Thoracic aorta endothelial cell (primary cell): ENCODE data around the gene ZNF253. TPM values are rescaled to one million over a fixed set of nuclear protein-coding genes. Genes with fewer than 3 reads are reported as not detected.

Experiments
- total RNA-seq: library from RNA; depleted of rRNA; stranded (reverse); fragments of >200 nt; gene quantifications from 2 replicates; pipeline ENCODE4 v1.2.3, GENCODE V29; 2012

The ZNF253 gene
- total RNA-seq: 3.4 and 9.3 TPM in 2 replicates

DNA sequence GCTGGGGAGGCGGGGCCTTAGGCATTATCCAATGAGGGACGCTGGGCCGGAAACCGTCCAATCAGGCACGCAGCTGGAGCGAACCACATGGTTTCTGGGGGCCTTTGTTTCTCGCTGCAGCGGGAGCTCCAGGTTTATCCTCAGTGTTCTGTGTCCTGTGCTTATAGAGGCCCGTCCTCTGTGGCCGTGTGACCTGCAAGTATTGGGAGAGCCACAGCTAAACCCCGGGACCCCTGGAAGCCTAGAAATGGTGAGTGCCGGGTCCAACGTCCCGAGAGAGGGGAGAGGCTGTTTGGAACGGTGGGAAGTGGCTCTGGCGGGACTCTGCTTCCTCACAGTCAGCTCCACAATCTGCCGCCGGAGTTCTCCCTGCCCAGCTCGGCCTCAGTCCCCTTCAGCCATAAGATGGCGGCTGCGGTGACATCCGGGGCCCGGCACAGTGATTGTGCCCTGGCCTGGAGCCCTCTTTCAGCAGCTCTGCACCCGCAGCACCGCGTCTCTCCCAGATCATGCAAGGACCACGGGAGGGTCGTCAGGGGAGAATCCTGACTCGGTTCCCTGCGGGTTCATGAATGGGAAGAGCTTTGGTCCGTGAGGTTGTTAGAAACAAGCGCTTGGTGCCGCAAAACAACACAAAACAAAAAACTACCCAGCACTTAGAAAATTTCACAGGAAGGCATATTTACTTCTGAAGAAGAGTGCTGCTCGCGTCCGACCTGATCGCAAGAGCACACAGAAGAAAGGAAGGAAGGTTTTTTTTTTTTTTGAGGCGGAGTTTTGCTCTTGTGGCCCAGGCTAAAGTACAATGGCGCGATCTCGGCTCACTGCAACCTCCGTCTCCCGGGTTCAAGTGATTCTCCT is at the start of gene ZNF253:
TSS of gene ZNF253 (plus strand) at position 133 of the 861 bp plus-strand sequence. CDS start at position 248, 115 bp downstream.

DNA sequence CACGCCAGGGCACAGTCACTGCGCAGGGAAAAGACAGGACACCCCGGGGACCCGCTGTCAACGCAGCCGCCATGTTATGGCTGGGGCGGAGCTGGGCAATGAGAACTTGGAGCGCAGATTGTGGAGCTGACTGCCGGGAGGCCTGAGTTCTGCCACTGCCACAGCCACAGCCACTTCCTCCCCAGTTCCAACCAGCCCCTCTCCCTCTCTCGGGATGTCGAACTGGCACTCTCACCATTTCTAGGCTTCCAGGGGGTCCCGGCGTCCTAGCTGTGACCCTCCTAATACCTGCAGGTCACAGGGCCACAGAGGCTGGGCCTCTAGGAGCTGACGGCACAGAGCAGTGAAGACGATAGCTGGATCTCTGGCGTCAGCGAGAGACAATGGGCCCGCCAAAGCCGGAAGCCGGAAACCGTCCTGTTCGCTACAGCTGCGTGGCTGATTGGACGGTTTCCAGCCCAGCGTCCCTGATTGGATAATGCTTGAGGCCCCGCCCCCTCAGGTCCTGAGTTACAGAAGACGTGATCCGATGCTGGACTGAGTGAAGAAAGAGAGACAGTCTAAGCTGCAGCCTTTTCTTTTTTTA is 44.2 kb upstream of the ZNF253 start, which contains the start of gene ZNF506:
TSS of gene ZNF506 (minus strand) at position 385 of the 586 bp plus-strand sequence. CDS start at position 238, 147 bp downstream.

DNA sequence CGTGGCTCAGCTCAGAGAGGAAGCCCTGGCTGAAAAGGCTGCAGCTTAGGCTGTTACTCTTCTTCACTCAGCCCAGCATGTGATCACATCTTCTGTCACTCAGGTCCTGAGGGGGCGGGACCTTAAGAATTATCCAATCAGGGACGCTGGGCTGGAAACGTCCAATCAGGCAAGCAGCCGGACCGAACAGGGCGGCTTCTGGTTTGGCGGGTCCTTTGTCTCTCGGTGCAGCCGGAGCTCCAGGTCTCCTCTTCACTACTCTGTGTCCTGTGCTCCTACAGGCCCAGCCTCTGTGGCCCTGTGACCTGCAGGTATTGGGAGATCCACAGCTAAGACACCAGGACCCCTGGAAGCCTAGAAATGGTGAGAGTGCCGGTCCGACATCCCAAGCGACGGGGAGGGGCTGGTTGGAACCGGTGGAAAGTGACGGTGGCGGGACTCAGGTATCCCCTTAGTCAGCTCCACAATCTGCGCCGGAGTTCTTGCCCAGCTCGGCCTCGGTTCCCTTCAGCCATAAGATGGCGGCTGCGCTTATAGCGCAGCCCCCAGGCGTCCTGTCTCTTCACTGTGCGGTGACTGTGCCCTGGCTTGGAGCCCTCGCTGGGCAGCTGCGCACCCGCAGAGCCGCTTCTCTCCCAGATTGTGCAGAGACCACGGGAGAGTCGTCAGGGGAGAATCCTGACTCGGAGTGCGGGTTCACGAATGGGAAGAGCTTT is 35.2 kb downstream of the ZNF253 start, which contains the start of gene ZNF93:
TSS of gene ZNF93 (plus strand) at position 218 of the 716 bp plus-strand sequence. CDS start at position 361, 143 bp downstream.

Other genes with a start within 250 kb of the ZNF253 start
- gene PBX4, start 247.2 kb upstream of the ZNF253 start, total RNA-seq: not detected in 2 replicates
- 0.66 and 1.8 TPM in 2 replicates for gene LPAR2, start 237.7 kb upstream of the ZNF253 start, total RNA-seq
- gene GMIP, start 222.2 kb upstream of the ZNF253 start, total RNA-seq: 10.4 and 10.9 TPM in 2 replicates
- 33.6 and 48.9 TPM in 2 replicates for gene ATP13A1, start 202.2 kb upstream of the ZNF253 start, total RNA-seq
- gene ZNF101, start 197.0 kb upstream of the ZNF253 start, total RNA-seq: 13.2 and 15.6 TPM in 2 replicates
- gene ZNF14, start 132.8 kb upstream of the ZNF253 start, total RNA-seq: 5.3 and 6.4 TPM in 2 replicates
- gene ZNF506, start 44.1 kb upstream of the ZNF253 start, total RNA-seq: 4.6 and 8.8 TPM in 2 replicates
- gene ZNF93, start 35.1 kb downstream of the ZNF253 start, total RNA-seq: 8.0 and 11.8 TPM in 2 replicates
- 0.72 and 4.9 TPM in 2 replicates for gene ZNF682, start 173.6 kb downstream of the ZNF253 start, total RNA-seq
- 1.4 and 2.0 TPM in 2 replicates for gene ZNF90, start 212.1 kb downstream of the ZNF253 start, total RNA-seq